NB4 (cell line): Measurements from ENCODE around the gene PML.

Experiments used
- DNase-seq: peaks from one replicate; pipeline ENCODE4 v3.0.0; 2010; ENCODE audit warnings: low read depth
- H3K4me3 ChIP-seq: one replicate; pipeline ENCODE4 v1.5.1; 2011; ENCODE audit warnings: mild to moderate bottlenecking, low read depth, low read length, moderate library complexity
- MYC ChIP-seq: IDR thresholded peaks from 2 replicates; pipeline ENCODE4 v1.6.1; 2011; ENCODE audit warnings: low read depth, low read length
- POLR2A ChIP-seq: IDR thresholded peaks from 2 replicates; pipeline ENCODE4 v1.6.1; 2011; ENCODE audit warnings: mild to moderate bottlenecking; ENCODE audit not compliant: insufficient read length; ENCODE audit errors: extremely low read depth
- TF ChIP-seq, protein P1 (sequence below): IDR thresholded peaks from 2 replicates; pipeline ENCODE4 v1.6.1; 2011; ENCODE audit warnings: low read depth, low read length
- TF ChIP-seq, protein P2 (sequence below): IDR thresholded peaks from one replicate; pipeline ENCODE4 v1.5.1; 2012; ENCODE audit warnings: low read depth, low read length

Gene PML, protein sequence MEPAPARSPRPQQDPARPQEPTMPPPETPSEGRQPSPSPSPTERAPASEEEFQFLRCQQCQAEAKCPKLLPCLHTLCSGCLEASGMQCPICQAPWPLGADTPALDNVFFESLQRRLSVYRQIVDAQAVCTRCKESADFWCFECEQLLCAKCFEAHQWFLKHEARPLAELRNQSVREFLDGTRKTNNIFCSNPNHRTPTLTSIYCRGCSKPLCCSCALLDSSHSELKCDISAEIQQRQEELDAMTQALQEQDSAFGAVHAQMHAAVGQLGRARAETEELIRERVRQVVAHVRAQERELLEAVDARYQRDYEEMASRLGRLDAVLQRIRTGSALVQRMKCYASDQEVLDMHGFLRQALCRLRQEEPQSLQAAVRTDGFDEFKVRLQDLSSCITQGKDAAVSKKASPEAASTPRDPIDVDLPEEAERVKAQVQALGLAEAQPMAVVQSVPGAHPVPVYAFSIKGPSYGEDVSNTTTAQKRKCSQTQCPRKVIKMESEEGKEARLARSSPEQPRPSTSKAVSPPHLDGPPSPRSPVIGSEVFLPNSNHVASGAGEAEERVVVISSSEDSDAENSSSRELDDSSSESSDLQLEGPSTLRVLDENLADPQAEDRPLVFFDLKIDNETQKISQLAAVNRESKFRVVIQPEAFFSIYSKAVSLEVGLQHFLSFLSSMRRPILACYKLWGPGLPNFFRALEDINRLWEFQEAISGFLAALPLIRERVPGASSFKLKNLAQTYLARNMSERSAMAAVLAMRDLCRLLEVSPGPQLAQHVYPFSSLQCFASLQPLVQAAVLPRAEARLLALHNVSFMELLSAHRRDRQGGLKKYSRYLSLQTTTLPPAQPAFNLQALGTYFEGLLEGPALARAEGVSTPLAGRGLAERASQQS

DNA sequence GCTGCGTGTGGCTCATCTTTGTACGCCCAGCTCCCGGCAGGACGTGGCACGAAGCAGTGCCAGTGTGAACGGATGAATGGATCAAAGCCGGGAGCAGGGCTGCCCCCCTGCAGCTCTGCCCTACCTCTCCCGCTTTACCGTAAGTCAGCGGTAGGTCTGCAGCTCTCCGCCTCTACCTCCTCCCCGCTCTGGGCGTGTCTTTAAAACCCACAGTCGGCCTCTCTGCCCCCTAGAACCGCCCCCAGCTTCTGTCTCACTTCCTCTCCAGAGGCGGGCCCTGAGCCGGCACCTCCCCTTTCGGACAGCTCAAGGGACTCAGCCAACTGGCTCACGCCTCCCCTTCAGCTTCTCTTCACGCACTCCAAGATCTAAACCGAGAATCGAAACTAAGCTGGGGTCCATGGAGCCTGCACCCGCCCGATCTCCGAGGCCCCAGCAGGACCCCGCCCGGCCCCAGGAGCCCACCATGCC, at the start of gene PML:
Gene PML (plus strand): TSS at position 304 of the 471 bp plus-strand sequence. CDS start 97 bp downstream, at position 401.
- peak; percentile 96 for DNase-seq
- H3K4me3 ChIP-seq: peak within 1 kb of the TSS; percentile 85
- peak; percentile 60 for TF ChIP-seq POLR2A
- TF ChIP-seq, protein P1, sequence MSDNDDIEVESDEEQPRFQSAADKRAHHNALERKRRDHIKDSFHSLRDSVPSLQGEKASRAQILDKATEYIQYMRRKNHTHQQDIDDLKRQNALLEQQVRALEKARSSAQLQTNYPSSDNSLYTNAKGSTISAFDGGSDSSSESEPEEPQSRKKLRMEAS: no peak; the same call in 1 of the 2 replicates

DNA sequence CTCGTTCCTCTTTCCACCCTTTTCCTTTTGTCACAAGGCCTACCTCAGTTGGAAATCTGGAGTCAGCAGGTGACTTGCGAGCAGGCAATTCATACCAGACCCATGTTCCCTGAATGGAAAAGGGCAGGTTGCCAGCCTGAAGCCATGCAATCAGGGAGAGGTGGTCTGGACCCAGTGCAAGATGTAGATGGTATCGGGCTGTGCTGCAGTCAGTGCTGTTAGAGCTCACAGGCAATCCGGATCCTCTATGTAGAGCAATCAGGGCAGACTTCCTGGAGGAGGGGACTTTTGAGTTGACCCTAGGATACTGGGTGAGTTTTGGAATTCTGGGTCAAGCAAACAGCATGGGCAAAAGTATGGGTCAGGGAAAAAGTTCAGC, 49.4 kb upstream of the PML start:
- no peak for DNase-seq
- H3K4me3 ChIP-seq: no peak overlapping the region
- TF ChIP-seq, protein P1: no peak
- TF ChIP-seq, protein P2, sequence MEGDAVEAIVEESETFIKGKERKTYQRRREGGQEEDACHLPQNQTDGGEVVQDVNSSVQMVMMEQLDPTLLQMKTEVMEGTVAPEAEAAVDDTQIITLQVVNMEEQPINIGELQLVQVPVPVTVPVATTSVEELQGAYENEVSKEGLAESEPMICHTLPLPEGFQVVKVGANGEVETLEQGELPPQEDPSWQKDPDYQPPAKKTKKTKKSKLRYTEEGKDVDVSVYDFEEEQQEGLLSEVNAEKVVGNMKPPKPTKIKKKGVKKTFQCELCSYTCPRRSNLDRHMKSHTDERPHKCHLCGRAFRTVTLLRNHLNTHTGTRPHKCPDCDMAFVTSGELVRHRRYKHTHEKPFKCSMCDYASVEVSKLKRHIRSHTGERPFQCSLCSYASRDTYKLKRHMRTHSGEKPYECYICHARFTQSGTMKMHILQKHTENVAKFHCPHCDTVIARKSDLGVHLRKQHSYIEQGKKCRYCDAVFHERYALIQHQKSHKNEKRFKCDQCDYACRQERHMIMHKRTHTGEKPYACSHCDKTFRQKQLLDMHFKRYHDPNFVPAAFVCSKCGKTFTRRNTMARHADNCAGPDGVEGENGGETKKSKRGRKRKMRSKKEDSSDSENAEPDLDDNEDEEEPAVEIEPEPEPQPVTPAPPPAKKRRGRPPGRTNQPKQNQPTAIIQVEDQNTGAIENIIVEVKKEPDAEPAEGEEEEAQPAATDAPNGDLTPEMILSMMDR: no peak
- TF ChIP-seq MYC: no peak
- TF ChIP-seq POLR2A: no peak

DNA sequence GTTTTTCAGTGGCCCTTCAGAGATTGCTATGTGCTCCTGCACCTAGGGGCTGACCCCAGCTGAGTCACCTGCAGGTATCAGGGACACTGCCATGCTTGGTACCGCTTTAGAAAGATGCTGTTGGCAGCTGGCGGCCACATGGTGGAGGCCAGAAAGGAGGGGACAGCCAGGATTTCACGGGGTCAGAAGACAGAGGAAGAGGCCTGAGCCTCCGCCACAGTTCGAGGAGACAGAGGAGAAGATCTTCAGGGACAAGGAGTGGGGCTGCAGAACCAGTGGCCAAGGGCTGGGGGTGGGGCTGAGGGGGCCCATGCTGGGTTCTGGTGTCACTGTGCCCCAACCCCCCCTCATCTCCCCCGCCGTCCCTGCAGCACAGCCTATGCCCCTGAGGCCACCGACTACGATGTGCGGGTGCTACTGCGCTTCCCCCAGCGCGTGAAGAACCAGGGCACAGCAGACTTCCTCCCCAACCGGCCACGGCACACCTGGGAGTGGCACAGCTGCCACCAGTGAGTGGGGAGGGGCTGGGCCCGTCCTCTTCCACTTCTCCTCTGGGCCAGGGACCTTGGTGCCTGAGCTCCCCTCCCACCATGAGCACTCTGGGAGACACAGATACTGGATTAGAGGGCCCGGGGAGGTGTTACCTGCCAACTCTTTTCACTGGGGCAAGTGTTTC, 48.3 kb upstream of the PML start:
- TF ChIP-seq, protein P1: no peak
- TF ChIP-seq, protein P2: no peak
- TF ChIP-seq MYC: no peak
- TF ChIP-seq POLR2A: no peak
- DNase-seq: no peak
- H3K4me3 ChIP-seq: no peak overlapping the region

DNA sequence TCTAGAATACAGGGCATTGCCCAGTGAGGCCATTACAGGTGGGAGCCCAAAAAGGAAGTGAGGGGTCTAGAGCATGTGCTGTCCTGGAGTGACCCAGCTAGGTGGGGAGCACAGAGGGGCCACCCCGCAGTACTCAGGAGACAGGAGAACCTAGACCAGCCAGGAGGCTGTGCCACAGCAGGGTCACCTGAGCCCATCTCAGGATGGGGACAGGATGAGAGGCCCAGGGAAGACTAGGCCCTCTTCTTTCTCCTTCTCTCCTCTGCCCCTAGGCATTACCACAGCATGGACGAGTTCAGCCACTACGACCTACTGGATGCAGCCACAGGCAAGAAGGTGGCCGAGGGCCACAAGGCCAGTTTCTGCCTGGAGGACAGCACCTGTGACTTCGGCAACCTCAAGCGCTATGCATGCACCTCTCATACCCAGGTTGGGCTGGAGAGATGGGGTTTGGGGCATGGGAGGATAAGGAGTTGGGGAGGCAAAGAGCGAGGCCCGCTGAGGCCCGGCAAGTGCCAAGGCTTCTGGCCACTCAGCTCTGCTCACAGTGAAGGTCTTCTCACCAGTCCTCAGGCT, 47.6 kb upstream of the PML start:
- TF ChIP-seq, protein P1: no peak
- TF ChIP-seq MYC: no peak
- no peak for DNase-seq

DNA sequence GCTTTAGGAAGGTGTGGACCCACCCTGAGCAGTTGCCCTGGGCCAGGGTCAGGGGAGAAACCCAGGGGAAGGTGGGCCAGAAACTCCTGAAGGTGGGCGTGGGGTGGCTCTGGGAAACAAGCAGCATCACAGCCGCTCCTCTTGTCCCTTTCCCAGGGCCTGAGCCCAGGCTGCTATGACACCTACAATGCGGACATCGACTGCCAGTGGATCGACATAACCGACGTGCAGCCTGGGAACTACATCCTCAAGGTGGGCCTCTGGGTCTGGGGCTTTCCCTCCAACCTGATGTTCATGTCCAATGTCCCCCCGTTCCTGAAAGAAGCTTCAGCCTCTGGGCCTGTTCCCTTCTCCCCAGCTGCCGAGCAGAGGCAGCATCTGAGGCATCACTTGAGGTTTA, 46.9 kb upstream of the PML start:
- no peak for DNase-seq
- H3K4me3 ChIP-seq: no peak overlapping the region
- TF ChIP-seq, protein P1: no peak
- TF ChIP-seq, protein P2: no peak
- TF ChIP-seq POLR2A: no peak
- no peak for TF ChIP-seq MYC

More for the DNA sequence above, 47.6 kb upstream of the PML start:
- no peak overlapping the region for H3K4me3 ChIP-seq

DNA sequence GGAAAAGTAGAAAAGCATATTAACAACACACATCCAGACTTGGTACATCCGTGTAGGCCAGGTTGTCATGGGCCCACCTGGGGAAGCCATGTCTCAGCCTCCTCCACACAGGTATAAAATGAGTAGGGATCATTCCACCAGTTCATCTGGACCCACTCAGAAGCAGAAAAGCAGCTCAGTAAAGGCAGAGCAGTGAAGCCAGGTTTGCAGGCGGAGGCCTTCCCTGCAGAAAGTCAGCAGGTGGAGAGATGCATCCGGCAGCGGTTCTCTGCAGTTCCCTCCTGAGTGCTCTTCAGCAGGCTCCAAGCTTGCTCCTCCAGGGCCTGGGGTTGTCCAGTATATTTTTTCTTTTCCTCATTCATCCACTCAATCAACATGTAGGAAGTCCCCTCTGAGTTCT, 46.1 kb upstream of the PML start:
- no peak overlapping the region for H3K4me3 ChIP-seq
- no peak for DNase-seq
- TF ChIP-seq, protein P1: no peak
- TF ChIP-seq POLR2A: no peak
- TF ChIP-seq, protein P2: no peak
- no peak for TF ChIP-seq MYC
